Measurements from ENCODE around the gene CTAGE9. TPM values are rescaled to one million over a fixed set of nuclear protein-coding genes. Genes with fewer than 3 reads are reported as not detected.

CTAGE9 gene
- polyA plus RNA-seq, 3 donors = not detected

DNA sequence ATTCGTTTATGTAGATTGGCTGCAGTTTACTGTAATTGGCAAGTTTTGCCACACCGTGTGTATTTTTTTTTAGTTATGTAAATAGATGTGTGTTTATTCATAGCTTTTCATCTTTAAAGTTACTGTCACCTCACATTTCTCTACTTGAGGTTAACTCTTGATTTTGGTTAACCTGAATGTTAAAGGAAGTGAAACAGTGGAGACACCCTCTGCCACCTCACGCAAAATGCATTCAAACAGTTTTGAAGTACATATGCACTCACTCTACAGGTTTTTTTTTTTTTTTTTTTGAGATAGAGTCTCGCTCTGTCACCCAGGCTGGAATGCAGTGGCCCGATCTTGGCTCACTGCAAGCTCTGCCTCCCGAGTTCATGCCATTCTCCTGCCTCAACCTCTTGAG is 27.3 kb downstream of the CTAGE9 start:
- no peak overlapping the region for H3K27ac ChIP-seq (ENCODE audit: low read depth in 1 of 2, low read length in 2 of 2)
- Mint-ChIP-seq H3K27ac (no peak overlapping the region), H3K27me3 (ENCODE audit: low read depth in 3 of 3) (peaks cover 0 to 8% (median 4%) of the 10 kb centered on the region in 3 donors), H3K36me3 (no peaks in the 10 kb centered on the region), H3K4me3 (no peak overlapping the region), H3K4me1 (peaks cover 2% of the 10 kb centered on the region), H3K9me3 (peaks cover 0 to 5% (median 0%) of the 10 kb centered on the region in 7 donors)
- H3K79me2 ChIP-seq (ENCODE audit: insufficient read depth, low read length) = no peaks in the 10 kb centered on the region
- H2AFZ ChIP-seq (ENCODE audit: insufficient read depth, low read depth, low read length, poor library complexity, severe bottlenecking) = no peak overlapping the region
- no peaks in the 10 kb centered on the region for H4K20me1 ChIP-seq (ENCODE audit: insufficient read depth, low read length)
- no peaks in the 10 kb centered on the region for H3K27me3 ChIP-seq (ENCODE audit: control insufficient read depth in 2 of 2, insufficient read depth in 2 of 2, low read length in 2 of 2)
- H3K9me3 ChIP-seq (replicated peaks in 1 of 2; ENCODE audit: control insufficient read depth in 1 of 2, insufficient read depth in 1 of 2, low read length in 2 of 2) = no peaks in the 10 kb centered on the region
- intact Hi-C loops (cut with micrococcal nuclease) = no loop called here
- 80% methylated on average over 1 of the region's 6 CpGs for WGBS (ENCODE audit: insufficient coverage)
- H3K4me1 ChIP-seq (ENCODE audit: control insufficient read depth in 1 of 2, insufficient read depth in 2 of 2, low read length in 2 of 2) = no peaks in the 10 kb centered on the region
- H3K4me2 ChIP-seq (replicated peaks; ENCODE audit: extremely low read depth, low read length, poor library complexity, severe bottlenecking) = no peak overlapping the region
- H3K36me3 ChIP-seq (replicated peaks in 1 of 2; ENCODE audit: control insufficient read depth in 1 of 2, insufficient read depth in 2 of 2, low read length in 2 of 2) = no peaks in the 10 kb centered on the region
- H3K4me3 ChIP-seq (replicated peaks in 1 of 3; ENCODE audit: low read depth in 2 of 3, low read length in 3 of 3) = no peak overlapping the region
- TF ChIP-seq, protein P1, sequence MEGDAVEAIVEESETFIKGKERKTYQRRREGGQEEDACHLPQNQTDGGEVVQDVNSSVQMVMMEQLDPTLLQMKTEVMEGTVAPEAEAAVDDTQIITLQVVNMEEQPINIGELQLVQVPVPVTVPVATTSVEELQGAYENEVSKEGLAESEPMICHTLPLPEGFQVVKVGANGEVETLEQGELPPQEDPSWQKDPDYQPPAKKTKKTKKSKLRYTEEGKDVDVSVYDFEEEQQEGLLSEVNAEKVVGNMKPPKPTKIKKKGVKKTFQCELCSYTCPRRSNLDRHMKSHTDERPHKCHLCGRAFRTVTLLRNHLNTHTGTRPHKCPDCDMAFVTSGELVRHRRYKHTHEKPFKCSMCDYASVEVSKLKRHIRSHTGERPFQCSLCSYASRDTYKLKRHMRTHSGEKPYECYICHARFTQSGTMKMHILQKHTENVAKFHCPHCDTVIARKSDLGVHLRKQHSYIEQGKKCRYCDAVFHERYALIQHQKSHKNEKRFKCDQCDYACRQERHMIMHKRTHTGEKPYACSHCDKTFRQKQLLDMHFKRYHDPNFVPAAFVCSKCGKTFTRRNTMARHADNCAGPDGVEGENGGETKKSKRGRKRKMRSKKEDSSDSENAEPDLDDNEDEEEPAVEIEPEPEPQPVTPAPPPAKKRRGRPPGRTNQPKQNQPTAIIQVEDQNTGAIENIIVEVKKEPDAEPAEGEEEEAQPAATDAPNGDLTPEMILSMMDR (IDR thresholded peaks at IDR 0.05) = no peak
- no peak for DNase-seq
- no peak overlapping the region for H3K9ac ChIP-seq (ENCODE audit: insufficient read depth, low read length, poor library complexity, severe bottlenecking)

DNA sequence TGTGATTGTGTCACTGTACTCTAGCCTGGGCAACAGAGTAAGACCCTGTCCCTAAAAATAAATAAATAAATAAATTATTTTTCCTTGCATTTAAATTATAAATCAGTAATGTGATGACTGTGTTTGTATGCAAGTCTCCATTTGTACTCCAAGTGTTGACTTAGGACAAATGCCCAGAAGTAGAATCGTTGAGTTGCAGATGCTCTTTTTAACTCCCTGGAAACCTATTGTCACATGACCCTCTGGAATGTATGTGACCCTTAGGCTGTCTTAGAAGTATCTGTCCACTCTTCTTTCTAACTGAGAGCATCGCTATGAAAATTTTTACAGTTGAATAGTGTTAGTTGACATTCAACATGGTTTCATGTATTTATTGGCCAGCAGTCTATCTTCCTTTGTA is 28.4 kb downstream of the CTAGE9 start:
- intact Hi-C loops (cut with micrococcal nuclease) = no loop called here
- no CpG with 5 or more reads among the region's 2 CpGs for WGBS (ENCODE audit: insufficient coverage)

More for the DNA sequence above, 28.4 kb downstream of the CTAGE9 start:
- no peak overlapping the region for H2AFZ ChIP-seq (ENCODE audit: insufficient read depth, low read depth, low read length, poor library complexity, severe bottlenecking)
- H3K4me3 ChIP-seq (replicated peaks in 1 of 3; ENCODE audit: low read depth in 2 of 3, low read length in 3 of 3) = no peak overlapping the region
- no peak overlapping the region for H3K27ac ChIP-seq (ENCODE audit: low read depth in 1 of 2, low read length in 2 of 2)
- Mint-ChIP-seq H3K27ac (no peak overlapping the region), H3K27me3 (ENCODE audit: low read depth in 3 of 3) (peaks cover 0 to 7% (median 4%) of the 10 kb centered on the region in 3 donors), H3K9me3 (peaks cover 0 to 5% (median 0%) of the 10 kb centered on the region in 7 donors), H3K4me3 (no peak overlapping the region), H3K36me3 (no peaks in the 10 kb centered on the region), H3K4me1 (no peaks in the 10 kb centered on the region)
- H3K4me1 ChIP-seq (ENCODE audit: control insufficient read depth in 1 of 2, insufficient read depth in 2 of 2, low read length in 2 of 2) = no peaks in the 10 kb centered on the region
- H3K9me3 ChIP-seq (replicated peaks in 1 of 2; ENCODE audit: control insufficient read depth in 1 of 2, insufficient read depth in 1 of 2, low read length in 2 of 2) = no peaks in the 10 kb centered on the region
- H3K4me2 ChIP-seq (replicated peaks; ENCODE audit: extremely low read depth, low read length, poor library complexity, severe bottlenecking) = no peak overlapping the region
- H3K27me3 ChIP-seq (ENCODE audit: control insufficient read depth in 2 of 2, insufficient read depth in 2 of 2, low read length in 2 of 2) = no peaks in the 10 kb centered on the region
- H3K9ac ChIP-seq (ENCODE audit: insufficient read depth, low read length, poor library complexity, severe bottlenecking) = no peak overlapping the region
- DNase-seq = no peak
- H4K20me1 ChIP-seq (ENCODE audit: insufficient read depth, low read length) = no peaks in the 10 kb centered on the region
- no peaks in the 10 kb centered on the region for H3K79me2 ChIP-seq (ENCODE audit: insufficient read depth, low read length)
- H3K36me3 ChIP-seq (replicated peaks in 1 of 2; ENCODE audit: control insufficient read depth in 1 of 2, insufficient read depth in 2 of 2, low read length in 2 of 2) = no peaks in the 10 kb centered on the region
- TF ChIP-seq, protein P1 (IDR thresholded peaks at IDR 0.05) = no peak
